ENCODE results near the gene KLF7. TPM values are rescaled to one million over a fixed set of nuclear protein-coding genes. Genes with fewer than 3 reads are reported as not detected.

KLF7 gene
- total RNA-seq, 1 experiment from 2014 or later = 5.5 TPM

DNA sequence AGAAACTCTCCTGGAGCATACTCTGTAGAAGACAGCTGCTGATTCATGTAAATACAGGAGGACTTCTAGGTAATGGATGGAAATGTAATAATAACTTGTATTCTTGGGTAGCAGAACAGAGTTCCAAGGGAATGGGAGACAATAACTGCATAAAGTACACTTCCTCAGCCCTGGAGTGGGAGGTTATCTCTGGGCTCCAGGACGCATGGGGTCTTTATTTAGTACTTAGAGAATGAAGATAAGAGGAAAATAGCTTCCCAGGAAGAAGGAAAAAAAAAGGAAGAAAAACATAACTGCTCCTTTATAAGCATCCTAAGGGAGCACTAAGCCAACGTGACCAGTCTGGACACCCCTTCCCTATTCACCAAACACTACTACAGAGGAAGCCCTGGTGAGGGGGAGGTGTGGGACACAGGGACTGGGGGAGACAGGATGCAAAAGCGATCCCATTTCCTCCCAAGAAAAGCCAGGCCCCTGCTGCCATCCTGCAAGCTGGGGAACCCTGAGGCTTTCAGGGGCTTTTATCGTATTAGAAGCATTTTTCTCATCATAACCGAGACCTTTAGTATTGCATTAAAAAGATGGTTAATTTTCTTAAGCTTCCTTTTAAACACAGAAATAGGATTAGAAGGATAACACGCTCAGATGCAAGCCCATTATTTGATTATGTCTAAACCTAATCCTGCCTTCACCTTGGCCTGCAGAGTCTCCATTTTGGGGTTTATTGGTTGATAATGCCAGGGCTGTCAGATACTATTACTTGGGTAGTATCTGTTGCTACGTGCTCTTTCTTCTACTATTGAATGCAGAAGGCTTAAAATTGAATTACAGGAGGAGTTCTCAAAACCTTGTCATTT is 78.5 kb downstream of the KLF7 start:
- in situ Hi-C loops (cut with HindIII; ENCODE audit: low pct_unique_long_range_greater_than_20kb, low sequenced_read_pairs) = no loop called here
- no peak for DNase-seq (ENCODE audit: low read depth)

DNA sequence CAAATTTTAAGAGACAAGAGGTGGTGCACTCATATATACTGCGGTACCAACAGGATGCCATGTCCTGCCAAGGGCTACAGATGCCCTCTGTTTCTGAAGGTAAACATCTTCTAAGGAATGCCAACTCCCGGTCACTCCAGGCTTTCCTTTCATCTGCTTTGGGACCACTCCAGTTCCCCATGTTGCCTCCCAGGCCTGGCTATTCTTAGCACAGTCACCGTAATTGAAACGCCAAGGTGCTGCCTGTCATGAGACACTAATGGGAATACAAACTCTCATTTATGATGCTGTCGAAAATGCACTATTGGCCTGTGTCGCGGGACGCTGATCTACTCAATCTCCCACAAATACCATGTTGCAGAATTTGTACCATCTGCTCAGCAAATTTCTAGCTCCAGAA is 79.6 kb downstream of the KLF7 start:
- DNase-seq (ENCODE audit: low read depth) = no peak
- in situ Hi-C loops (cut with HindIII; ENCODE audit: low pct_unique_long_range_greater_than_20kb, low sequenced_read_pairs) = no loop called here

DNA sequence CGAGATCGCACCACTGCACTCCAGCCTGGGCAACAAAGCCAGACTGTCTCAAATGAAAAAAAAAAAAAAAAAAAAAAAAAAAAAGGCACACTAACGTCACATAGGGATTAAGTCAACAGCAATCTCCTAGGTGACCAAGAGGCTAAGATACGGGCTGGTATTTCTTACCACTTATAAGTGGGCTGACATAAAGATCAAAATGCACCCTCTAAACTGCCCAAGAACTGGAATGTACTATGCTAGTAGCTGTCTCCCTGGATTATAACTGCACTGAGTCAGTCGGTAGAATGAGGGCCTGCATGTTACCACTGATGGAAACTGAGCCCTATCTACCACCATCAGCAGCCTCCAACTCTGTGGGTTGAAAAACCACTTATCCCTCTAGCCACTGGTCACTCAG is 80.6 kb downstream of the KLF7 start:
- no peak for DNase-seq (ENCODE audit: low read depth)
- in situ Hi-C loops (cut with HindIII; ENCODE audit: low pct_unique_long_range_greater_than_20kb, low sequenced_read_pairs) = no loop called here

DNA sequence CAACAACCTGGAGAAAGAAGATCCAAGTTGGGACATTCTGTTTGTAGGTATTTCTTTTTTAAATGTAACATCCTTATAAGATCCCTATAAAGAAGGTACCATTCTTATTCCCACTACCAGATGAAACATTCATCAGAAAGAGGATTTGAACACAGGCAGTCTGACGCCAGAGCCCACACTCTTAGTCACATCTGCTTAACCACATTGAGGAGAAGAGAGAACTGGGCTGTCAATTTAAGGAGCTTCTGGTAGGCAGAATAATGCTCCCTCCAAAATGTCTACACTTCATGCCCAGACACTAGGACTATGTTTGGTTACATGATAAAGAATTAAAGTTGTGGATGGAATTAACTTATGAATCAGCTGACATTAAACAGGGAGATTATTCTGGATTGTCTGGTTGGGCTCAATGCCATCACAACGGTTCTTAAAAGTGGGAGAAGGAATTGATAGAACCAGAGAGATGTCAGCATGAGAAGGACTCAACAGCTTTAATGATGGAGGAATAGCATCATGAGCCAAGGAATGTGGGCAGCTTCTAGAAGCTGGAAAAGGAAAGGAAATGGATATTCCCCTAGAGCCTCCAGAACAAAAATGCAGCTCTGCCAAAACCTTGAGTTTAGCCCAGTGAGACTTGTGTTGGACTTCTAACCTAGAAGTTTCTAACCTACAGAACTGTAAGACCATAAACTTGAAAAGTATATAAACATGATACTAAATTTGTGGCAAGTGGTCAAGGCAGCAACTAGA is 82.2 kb downstream of the KLF7 start:
- in situ Hi-C loops (cut with HindIII; ENCODE audit: low pct_unique_long_range_greater_than_20kb, low sequenced_read_pairs) = no loop called here
- no peak for DNase-seq (ENCODE audit: low read depth)

DNA sequence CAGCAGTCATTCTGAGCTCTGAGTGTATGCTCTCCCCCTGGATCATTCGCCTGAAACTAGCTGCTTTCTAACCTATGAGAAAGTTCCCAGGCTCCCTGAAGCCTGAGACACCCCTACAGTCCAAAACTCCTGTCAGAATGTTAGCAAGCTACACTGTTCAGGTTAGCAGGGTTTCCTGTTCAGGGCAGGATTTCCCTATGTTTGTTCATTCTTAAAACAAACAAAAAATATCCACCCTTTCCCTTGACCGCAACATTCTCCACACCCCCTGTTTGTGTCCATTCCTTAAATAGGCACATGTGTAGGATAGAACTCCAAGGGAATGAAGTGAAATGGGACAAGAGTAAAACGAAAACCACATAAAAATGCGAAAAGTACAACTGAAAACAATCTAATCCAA is 83.1 kb downstream of the KLF7 start:
- no peak for DNase-seq (ENCODE audit: low read depth)
- in situ Hi-C loops (cut with HindIII; ENCODE audit: low pct_unique_long_range_greater_than_20kb, low sequenced_read_pairs) = no loop called here

DNA sequence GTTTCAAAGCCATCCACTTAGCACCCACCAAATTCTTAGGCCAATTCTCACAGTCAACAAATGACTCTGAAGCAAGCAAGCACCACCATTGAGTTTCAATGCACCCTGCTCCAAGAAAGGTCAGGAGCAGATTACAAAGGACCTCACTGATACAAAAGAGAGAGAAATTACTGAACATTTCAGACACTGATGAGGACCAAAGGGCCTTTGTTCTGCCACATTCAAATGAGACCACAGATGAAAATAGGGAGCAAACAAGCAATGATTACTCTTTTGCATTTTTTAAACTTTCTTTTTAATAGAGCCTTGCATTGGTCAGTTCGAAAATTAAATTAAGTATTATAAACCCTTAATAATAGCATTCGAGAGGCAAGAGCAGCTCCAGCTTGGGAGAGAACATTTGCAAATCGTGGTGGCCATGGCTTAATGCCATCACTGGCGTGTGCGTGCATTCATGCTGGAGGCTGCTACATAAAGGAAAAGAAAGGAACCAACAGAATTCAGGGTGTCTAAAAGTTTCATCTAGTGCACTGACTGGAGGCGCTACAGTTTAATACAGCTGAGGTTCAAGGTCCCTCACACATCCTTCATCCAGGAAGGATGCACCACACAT is 87.5 kb downstream of the KLF7 start:
- DNase-seq (ENCODE audit: low read depth) = no peak
- in situ Hi-C loops (cut with HindIII; ENCODE audit: low pct_unique_long_range_greater_than_20kb, low sequenced_read_pairs) = no loop called here

- in situ Hi-C loops (cut with HindIII; ENCODE audit: low pct_unique_long_range_greater_than_20kb, low sequenced_read_pairs) = no loop called here
Measured at GRCh38 chr2:207077266-207077665, 88.5 kb downstream of the KLF7 start.

DNA sequence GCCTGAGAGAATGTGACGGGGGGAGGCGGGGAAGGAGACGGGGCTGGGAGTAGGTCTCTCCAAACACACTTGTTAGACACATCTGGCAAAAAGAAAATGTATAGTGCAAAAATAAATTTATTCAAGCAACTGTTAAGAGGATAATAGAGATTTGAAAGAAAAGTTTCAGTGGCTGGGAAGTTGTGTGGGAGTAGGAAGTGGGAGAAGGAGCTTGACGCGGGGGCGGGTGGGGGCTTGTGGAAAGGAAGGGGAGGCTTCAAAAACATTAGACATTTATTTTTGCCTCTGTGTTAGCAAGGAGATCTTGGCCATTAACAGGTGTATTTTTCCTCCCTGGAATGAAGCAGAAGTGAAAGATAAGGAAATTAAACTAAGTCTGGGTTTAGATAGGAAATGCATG is 90.3 kb downstream of the KLF7 start:
- DNase-seq (ENCODE audit: low read depth) = no peak
- in situ Hi-C loops (cut with HindIII; ENCODE audit: low pct_unique_long_range_greater_than_20kb, low sequenced_read_pairs) = no loop called here

More at GRCh38 chr2:207077266-207077665, 88.5 kb downstream of the KLF7 start:
- DNase-seq (ENCODE audit: low read depth) = no peak

DNA sequence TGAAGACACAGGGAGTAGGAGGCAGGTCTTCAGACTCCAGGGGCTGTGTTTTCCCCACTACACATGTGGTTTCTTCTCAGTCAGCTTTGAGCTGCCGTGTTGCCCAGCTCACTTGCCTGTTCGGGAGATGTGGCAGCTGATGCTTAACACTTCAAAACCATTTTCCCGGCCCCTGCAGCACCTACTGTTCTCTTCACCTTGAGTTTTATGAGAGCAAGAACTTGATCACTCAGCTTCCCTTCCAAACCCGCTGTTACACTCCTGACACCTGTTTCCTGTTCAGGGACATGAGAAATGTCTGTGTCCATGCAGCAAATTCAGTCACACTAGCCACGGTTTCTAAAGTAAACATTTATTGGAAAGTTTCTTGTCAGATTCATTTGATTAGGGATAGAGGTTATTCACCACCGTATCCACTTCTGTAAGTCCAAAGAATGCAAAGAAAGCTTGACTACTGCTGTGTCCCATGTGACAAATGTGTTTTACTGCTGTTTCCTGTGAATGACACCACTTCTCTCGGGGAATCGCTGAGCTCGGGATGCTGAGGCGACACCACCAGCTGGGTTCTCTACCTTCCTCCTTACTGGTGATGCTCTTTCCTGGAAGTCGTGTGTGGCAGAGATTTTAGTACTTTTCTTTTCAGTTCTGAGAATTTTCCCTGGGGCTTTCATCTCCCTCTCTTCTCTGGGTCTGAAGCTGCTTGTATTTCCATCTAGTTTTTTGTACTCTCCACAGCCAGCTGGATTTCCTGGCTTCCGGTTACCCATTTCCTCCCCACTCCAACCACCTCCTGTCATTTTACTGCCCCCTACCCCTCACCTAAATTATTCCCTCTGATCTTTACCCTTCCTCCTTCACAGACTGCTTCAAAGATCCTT is 91.7 kb downstream of the KLF7 start:
- in situ Hi-C loops (cut with HindIII; ENCODE audit: low pct_unique_long_range_greater_than_20kb, low sequenced_read_pairs) = no loop called here
- no peak for DNase-seq (ENCODE audit: low read depth)

- in situ Hi-C loops (cut with HindIII; ENCODE audit: low pct_unique_long_range_greater_than_20kb, low sequenced_read_pairs) = no loop called here
- no peak for DNase-seq (ENCODE audit: low read depth)
Measured at GRCh38 chr2:207073412-207073800, 92.3 kb downstream of the KLF7 start.

GRCh38 chr2:207072571-207072970 is 93.2 kb downstream of the KLF7 start:
- no peak for DNase-seq (ENCODE audit: low read depth)
- in situ Hi-C loops (cut with HindIII; ENCODE audit: low pct_unique_long_range_greater_than_20kb, low sequenced_read_pairs) = no loop called here

- DNase-seq (ENCODE audit: low read depth) = no peak
- in situ Hi-C loops (cut with HindIII; ENCODE audit: low pct_unique_long_range_greater_than_20kb, low sequenced_read_pairs) = no loop called here
Measured at GRCh38 chr2:207071820-207072219, 93.9 kb downstream of the KLF7 start.

DNA sequence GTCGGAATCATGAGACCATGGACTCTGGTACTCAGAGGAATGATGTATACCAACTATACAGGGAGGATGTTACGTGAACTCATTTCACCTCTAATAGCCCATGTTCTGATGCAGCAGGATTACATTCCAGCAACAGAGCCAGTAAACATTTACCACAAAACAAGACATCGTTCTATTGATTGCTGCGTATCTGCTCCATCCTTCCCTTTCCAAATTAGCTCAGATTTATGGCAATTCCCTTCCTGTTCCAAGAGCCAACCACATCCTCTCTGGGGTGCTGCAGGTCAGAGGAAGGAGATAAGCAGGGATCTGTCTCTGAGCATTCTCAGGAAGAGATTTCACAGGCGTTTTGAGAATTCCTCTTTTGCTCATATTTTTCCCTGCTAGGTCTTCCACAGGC is 98.3 kb downstream of the KLF7 start:
- DNase-seq (ENCODE audit: low read depth) = no peak
- in situ Hi-C loops (cut with HindIII; ENCODE audit: low pct_unique_long_range_greater_than_20kb, low sequenced_read_pairs) = no loop called here

GRCh38 chr2:207066791-207067460 is 98.8 kb downstream of the KLF7 start:
- DNase-seq (ENCODE audit: low read depth) = no peak
- in situ Hi-C loops (cut with HindIII; ENCODE audit: low pct_unique_long_range_greater_than_20kb, low sequenced_read_pairs) = no loop called here

DNA sequence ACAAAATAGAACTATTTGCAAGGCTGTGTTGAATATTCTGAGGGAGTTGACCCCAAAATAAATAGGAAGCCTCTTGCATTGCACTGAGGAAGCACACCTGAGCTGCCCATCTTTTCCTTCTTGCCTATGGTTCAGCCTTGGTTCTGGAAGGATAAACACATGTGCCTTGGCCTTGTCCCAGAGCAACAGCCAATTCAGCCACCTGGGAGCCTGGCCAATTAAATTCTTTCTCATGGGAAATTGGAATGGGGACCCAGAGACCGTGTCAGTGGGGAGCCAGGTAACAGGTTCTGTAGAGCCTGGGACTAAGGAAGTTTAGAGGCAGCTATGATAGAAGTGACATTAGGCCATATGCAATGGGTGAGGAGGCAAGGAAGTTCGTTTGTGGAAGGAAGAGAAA is 99.6 kb downstream of the KLF7 start:
- in situ Hi-C loops (cut with HindIII; ENCODE audit: low pct_unique_long_range_greater_than_20kb, low sequenced_read_pairs) = no loop called here
- no peak for DNase-seq (ENCODE audit: low read depth)

DNA sequence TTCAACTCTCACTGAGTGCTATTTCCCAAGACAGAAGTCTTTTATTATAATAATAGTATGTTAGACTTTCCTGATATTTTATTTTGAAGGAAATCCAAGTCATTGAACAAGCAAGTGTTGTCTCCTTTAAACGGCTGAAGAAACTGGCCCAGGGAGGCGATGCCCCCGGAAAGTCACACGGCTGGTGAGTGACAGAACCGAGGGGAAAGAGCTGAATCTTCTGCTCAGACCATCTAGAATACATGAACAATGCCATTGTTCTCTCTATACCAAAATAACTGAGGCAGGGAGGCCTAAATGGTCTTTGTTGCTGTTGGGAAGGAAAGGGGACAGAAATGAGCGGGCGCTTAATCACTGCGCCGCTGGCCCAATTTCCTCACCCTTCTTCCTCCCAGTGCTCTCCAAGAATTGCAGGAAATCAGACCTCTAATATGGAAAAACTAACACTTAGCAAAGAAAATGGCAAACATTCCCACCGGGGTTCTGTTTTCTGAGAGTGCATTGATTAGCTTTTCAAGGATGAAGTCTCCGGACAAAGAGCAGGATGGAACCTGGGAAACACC is 101.5 kb downstream of the KLF7 start:
- DNase-seq (ENCODE audit: low read depth) = no peak
- in situ Hi-C loops (cut with HindIII; ENCODE audit: low pct_unique_long_range_greater_than_20kb, low sequenced_read_pairs) = no loop called here

- in situ Hi-C loops (cut with HindIII; ENCODE audit: low pct_unique_long_range_greater_than_20kb, low sequenced_read_pairs) = no loop called here
- DNase-seq (ENCODE audit: low read depth) = no peak
Measured at GRCh38 chr2:207061181-207061580, 104.6 kb downstream of the KLF7 start.

DNA sequence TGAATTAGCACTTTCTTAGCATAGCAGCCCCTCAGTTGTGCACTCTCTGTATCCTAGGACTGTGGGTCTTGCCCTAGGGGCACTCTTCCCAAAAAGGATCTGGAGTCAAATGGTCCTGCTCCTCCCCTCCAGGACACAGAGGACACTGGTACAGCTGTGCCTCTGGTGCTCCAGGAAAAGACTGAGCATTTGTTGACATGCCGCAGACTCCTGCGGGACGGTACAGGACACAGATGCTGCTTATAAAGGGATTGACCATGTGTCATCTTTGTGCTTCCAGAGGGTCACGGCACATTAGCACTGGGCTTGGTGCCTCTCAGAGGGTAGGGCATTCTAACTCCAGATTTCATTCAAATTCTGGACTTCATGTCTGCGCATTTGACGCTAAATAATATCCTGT is 110.5 kb downstream of the KLF7 start:
- in situ Hi-C loops (cut with HindIII; ENCODE audit: low pct_unique_long_range_greater_than_20kb, low sequenced_read_pairs) = no loop called here

More for the DNA sequence above, 110.5 kb downstream of the KLF7 start:
- no peak for DNase-seq (ENCODE audit: low read depth)

Data from Caki2 (cell line).